Keratinocyte (primary cell): ENCODE measurements around the gene TMEM248. TPM values are rescaled to one million over a fixed set of nuclear protein-coding genes. Genes with fewer than 3 reads are reported as not detected.

Experiments used
- DNase-seq: peaks from one replicate; pipeline ENCODE4 v3.0.0-alpha.2; 2011; ENCODE audit warnings: low read depth, missing footprints, low spot score
- FAIRE-seq: peaks from 2 replicates; lab custom pipeline; 2011; peaks lifted over from hg19 to GRCh38; lab: Jason Lieb, UNC
- H2AFZ ChIP-seq: 2 replicates; pipeline ENCODE4 v1.6.0; 2012; ENCODE audit warnings: low read length, control low read depth, inconsistent platforms; ENCODE audit not compliant: control insufficient read depth
- H3K27ac ChIP-seq: 2 replicates; pipeline ENCODE4 v1.5.1; 2011; ENCODE audit warnings: low read length; ENCODE audit not compliant: control insufficient read depth, insufficient read depth
- H3K27me3 ChIP-seq: 3 replicates; pipeline ENCODE4 v1.6.0; 2011; ENCODE audit warnings: low read length; ENCODE audit not compliant: control insufficient read depth, insufficient read depth; ENCODE audit errors: extremely low read depth
- H3K36me3 ChIP-seq, 2 experiments: 2 replicates in 1 of 2; 3 replicates in 1 of 2; pipeline ENCODE4 v1.5.1; 2011; ENCODE audit warnings: low read length in 2 of 2, mild to moderate bottlenecking in 1 of 2; ENCODE audit not compliant: control insufficient read depth in 2 of 2, insufficient read depth in 2 of 2; ENCODE audit errors: extremely low read depth in 1 of 2
- H3K4me1 ChIP-seq: 3 replicates; pipeline ENCODE4 v1.5.1; 2011; ENCODE audit warnings: low read length; ENCODE audit not compliant: control insufficient read depth, insufficient read depth; ENCODE audit errors: extremely low read depth
- H3K4me2 ChIP-seq: 3 replicates; pipeline ENCODE4 v1.6.0; 2011; ENCODE audit warnings: low read depth, low read length; ENCODE audit not compliant: control insufficient read depth, insufficient read depth; ENCODE audit errors: extremely low read depth
- H3K4me3 ChIP-seq, 3 experiments: fragments of 200-600 bp in 1 of 3; sonication (generic) in 1 of 3; 2 replicates in 2 of 3; 3 replicates in 1 of 3; pipeline ENCODE4 v1.5.1; 2011 to 2016; ENCODE audit warnings: low read length in 3 of 3, mild to moderate bottlenecking in 3 of 3, control low read depth in 2 of 3, inconsistent platforms in 1 of 3, low read depth in 1 of 3, mixed read lengths in 1 of 3, mixed run types in 1 of 3, moderate library complexity in 1 of 3; ENCODE audit not compliant: control insufficient read depth in 2 of 3, insufficient read depth in 2 of 3; ENCODE audit errors: extremely low read depth in 1 of 3
- H3K79me2 ChIP-seq: 2 replicates; pipeline ENCODE4 v1.6.0; 2012; ENCODE audit warnings: low read length; ENCODE audit not compliant: control insufficient read depth, insufficient read depth
- H3K9ac ChIP-seq: 3 replicates; pipeline ENCODE4 v1.6.0; 2011; ENCODE audit warnings: low read length; ENCODE audit not compliant: control insufficient read depth, insufficient read depth; ENCODE audit errors: extremely low read depth
- H3K9me1 ChIP-seq: 3 replicates; pipeline ENCODE4 v1.6.0; 2011; ENCODE audit warnings: low read length; ENCODE audit not compliant: control insufficient read depth, insufficient read depth; ENCODE audit errors: extremely low read depth
- H3K9me3 ChIP-seq: 2 replicates; pipeline ENCODE4 v1.5.1; 2012; ENCODE audit warnings: low read depth, low read length; ENCODE audit not compliant: control insufficient read depth
- H4K20me1 ChIP-seq: 3 replicates; pipeline ENCODE4 v1.6.0; 2011; ENCODE audit warnings: low read length; ENCODE audit not compliant: control insufficient read depth, insufficient read depth; ENCODE audit errors: extremely low read depth
- CTCF ChIP-seq, 3 experiments: IDR thresholded peaks in 1 of 3; conservative IDR thresholded peaks in 1 of 3; optimal IDR thresholded peaks in 1 of 3; 2 replicates in 2 of 3; 3 replicates in 1 of 3; pipeline versions ENCODE3 to v1.5.1; 2011; ENCODE audit warnings: low read length in 3 of 3, mild to moderate bottlenecking in 3 of 3, moderate library complexity in 2 of 3, control low read depth in 1 of 3, inconsistent platforms in 1 of 3; ENCODE audit not compliant: insufficient read depth in 2 of 3; ENCODE audit errors: extremely low read depth in 1 of 3
- EZH2 ChIP-seq: IDR thresholded peaks from one replicate; pipeline ENCODE4 v1.6.1; 2012; ENCODE audit warnings: inconsistent platforms, mild to moderate bottlenecking, low read length, moderate library complexity
- dilution Hi-C: fragments of 300-500 bp; cut with MboI; formaldehyde crosslinking; loops from one replicate; pipeline ENCODE4 v1.7.0; 2020; ENCODE audit warnings: low sequenced_read_pairs; ENCODE audit not compliant: extremely low pct_ligation_motif_present
- polyA plus RNA-seq, 5 experiments: library from polyadenylated mRNA; depleted of rRNA in 3 of 5; stranded (reverse) in 3 of 5; stranded (forward) in 1 of 5; unstranded in 1 of 5; fragments of >200 nt; gene quantifications; 1 replicate in 1 of 5; 2 replicates in 3 of 5; 3 replicates in 1 of 5; pipeline versions ENCODE4 v1.2.1 to v1.2.3, GENCODE V29; 2011 to 2012; ENCODE audit warnings: missing spikeins in 2 of 5, low read depth in 1 of 5, low replicate concordance in 1 of 5

Gene TMEM248
- polyA plus RNA-seq, 1 donor (not counting 4 experiments of a cell fraction or from before 2014, with no cell fraction given) = 70.2 TPM

GRCh38 chr7:66919304-66919703, 1.7 kb upstream of the TMEM248 start:
- Histone ChIP-seq H3K4me2 (no peak overlapping the region), H3K9me1 (peaks cover 3% of the 10 kb centered on the region), H3K9me3 (no peaks in the 10 kb centered on the region), H3K79me2 (peaks cover 34% of the 10 kb centered on the region), H3K36me3 (peaks cover 3 to 4% of the 10 kb centered on the region in 2 experiments), H3K4me3 (no peak overlapping the region), H3K27me3 (no peaks in the 10 kb centered on the region), H2AFZ (no peak overlapping the region), H3K4me1 (peaks cover 15% of the 10 kb centered on the region), H4K20me1 (peaks cover 5% of the 10 kb centered on the region), H3K9ac (no peak overlapping the region), H3K27ac (no peak overlapping the region)
- FAIRE-seq (no peak), DNase-seq (no peak)
- TF ChIP-seq CTCF (optimal IDR thresholded peaks at IDR 0.05 in 1 of 3, IDR thresholded peaks at IDR 0.05 in 1 of 3, conservative IDR thresholded peaks at IDR 0.05 in 1 of 3; ENCODE audit: extremely low read depth in 1 of 3, insufficient read depth in 2 of 3, low read length in 3 of 3) (no peak), EZH2 (no peak)
- dilution Hi-C loops = no loop called here

GRCh38 chr7:66919704-66920103, 1.3 kb upstream of the TMEM248 start:
- dilution Hi-C loops = no loop called here
- H4K20me1 ChIP-seq = peaks cover 5% of the 10 kb centered on the region
- no peak for FAIRE-seq
- peaks cover 3 to 4% of the 10 kb centered on the region in 2 experiments for H3K36me3 ChIP-seq
- H3K9me1 ChIP-seq = peaks cover 3% of the 10 kb centered on the region
- H3K27me3 ChIP-seq = no peaks in the 10 kb centered on the region
- H3K9me3 ChIP-seq = no peaks in the 10 kb centered on the region
- TF ChIP-seq CTCF (optimal IDR thresholded peaks at IDR 0.05 in 1 of 3, IDR thresholded peaks at IDR 0.05 in 1 of 3, conservative IDR thresholded peaks at IDR 0.05 in 1 of 3; ENCODE audit: extremely low read depth in 1 of 3, insufficient read depth in 2 of 3, low read length in 3 of 3) (no peak), EZH2 (no peak)
- H2AFZ ChIP-seq = no peak overlapping the region
- H3K27ac ChIP-seq = no peak overlapping the region
- H3K4me2 ChIP-seq = no peak overlapping the region
- H3K4me1 ChIP-seq = peaks cover 15% of the 10 kb centered on the region
- DNase-seq = no peak
- peaks cover 38% of the 10 kb centered on the region for H3K79me2 ChIP-seq
- no peak overlapping the region for H3K4me3 ChIP-seq
- no peak overlapping the region for H3K9ac ChIP-seq
